Hippocampal formation (tissue), 2 donors: ENCODE measurements around the gene DAZ2.
"Not testable (repeated sequence)": the region's sequence is repeated elsewhere in the genome, so short reads cannot be mapped to it uniquely, and the experiment has no call there.

Experiments
- DNase-seq, 2 donors: peaks; one replicate each; lab custom pipeline; 2025; lab: John Stamatoyannopoulos, UW

The DAZ2 gene, protein sequence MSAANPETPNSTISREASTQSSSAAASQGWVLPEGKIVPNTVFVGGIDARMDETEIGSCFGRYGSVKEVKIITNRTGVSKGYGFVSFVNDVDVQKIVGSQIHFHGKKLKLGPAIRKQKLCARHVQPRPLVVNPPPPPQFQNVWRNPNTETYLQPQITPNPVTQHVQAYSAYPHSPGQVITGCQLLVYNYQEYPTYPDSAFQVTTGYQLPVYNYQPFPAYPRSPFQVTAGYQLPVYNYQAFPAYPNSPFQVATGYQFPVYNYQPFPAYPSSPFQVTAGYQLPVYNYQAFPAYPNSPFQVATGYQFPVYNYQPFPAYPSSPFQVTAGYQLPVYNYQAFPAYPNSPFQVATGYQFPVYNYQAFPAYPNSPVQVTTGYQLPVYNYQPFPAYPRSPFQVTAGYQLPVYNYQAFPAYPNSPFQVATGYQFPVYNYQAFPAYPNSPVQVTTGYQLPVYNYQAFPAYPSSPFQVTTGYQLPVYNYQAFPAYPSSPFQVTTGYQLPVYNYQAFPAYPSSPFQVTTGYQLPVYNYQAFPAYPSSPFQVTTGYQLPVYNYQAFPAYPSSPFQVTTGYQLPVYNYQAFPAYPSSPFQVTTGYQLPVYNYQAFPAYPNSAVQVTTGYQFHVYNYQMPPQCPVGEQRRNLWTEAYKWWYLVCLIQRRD

DNA sequence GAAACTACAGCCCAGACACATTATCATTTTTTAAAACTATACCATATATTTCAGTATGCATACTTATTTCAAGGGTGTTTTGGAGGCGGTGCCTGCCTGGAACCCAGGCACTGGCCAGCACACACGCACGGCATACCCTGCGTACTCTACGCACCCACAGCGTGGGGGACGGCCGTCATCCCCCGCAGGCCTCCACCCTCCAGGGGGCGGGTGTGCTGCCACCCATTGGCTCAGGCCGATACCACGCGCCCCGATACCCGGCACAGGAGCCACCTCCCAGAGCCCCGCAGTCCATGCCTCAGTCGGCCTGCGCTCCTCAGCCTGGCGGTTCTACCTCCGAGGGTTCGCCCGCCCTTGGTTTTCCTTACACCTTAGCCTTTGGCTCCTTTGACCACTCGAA is at the start of gene DAZ2:
Gene DAZ2 (plus strand): TSS at position 301 of the 400 bp plus-strand sequence. CDS start 208 bp downstream, outside the sequence.
- not testable (repeated sequence) for DNase-seq

GRCh38 chrY:23198908-23199307 is 20.4 kb upstream of the DAZ2 start, which contains the start of gene DAZ1:
Gene DAZ1 (minus strand): TSS chrY:23199008. CDS start chrY:23198800, 208 bp downstream.
- DNase-seq, result not testable (repeated sequence)

- not testable (repeated sequence) for DNase-seq
Observed at GRCh38 chrY:23207455-23207854, 11.9 kb upstream of the DAZ2 start.

- DNase-seq, result not testable (repeated sequence)
Observed at GRCh38 chrY:23209802-23210495, 9.4 kb upstream of the DAZ2 start.

DNA sequence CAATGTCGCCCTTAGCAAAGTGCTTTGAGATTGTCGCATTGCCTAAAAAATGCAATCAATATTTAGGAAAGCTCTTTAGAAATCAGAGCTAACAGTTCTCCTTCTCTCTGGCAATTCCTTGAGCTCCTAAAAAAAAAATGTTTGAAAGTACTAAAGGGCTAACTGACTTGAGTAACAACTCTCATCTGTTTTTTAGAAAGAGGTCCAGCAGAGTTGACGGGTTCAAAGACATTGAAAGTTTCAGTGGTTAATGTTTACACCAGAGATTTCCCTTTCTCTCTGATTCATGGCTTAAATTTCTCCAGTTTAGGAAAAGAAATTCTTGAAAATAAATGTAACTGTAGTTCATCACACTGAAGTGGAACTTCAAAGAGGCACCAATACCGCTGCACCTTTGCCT is 8.7 kb upstream of the DAZ2 start:
- DNase-seq, result not testable (repeated sequence)
